22Rv1 (cell line): ENCODE data around the gene RPL7A.
A peak's percentile ranks its signal among the peaks of the same experiment; 100 is the strongest.

ENCODE experiments used
- H3K27ac ChIP-seq: fragments of 450-650 bp; 2 replicates; pipeline ENCODE4 v1.5.1; 2017
- CTCF ChIP-seq: fragments of 450-650 bp; IDR thresholded peaks from 2 replicates; pipeline ENCODE4 v1.5.1; 2017; ENCODE audit warnings: mild to moderate bottlenecking
- ZFX ChIP-seq: fragments of 450-650 bp; IDR thresholded peaks from 2 replicates; pipeline ENCODE4 v1.6.1; 2017; ENCODE audit warnings: antibody characterized with exemption, borderline replicate concordance

Gene RPL7A

GRCh38 chr9:133331221-133331620, 16.8 kb upstream of the RPL7A start:
- TF ChIP-seq CTCF (no peak), ZFX (no peak)
- no peak overlapping the region for H3K27ac ChIP-seq

GRCh38 chr9:133331641-133332380, 16.2 kb upstream of the RPL7A start:
- H3K27ac ChIP-seq = no peak overlapping the region
- TF ChIP-seq CTCF (no peak), ZFX (no peak)

GRCh38 chr9:133332381-133332730, 15.7 kb upstream of the RPL7A start:
- TF ChIP-seq ZFX (no peak), CTCF (no peak)
- no peak overlapping the region for H3K27ac ChIP-seq

- H3K27ac ChIP-seq = no peak overlapping the region
- TF ChIP-seq CTCF (no peak), ZFX (no peak)
These were observed 15.0 kb upstream of the RPL7A start for GRCh38 chr9:133333011-133333410.

- H3K27ac ChIP-seq = no peak overlapping the region
- TF ChIP-seq ZFX = no peak
- no peak for TF ChIP-seq CTCF
These were observed 14.5 kb upstream of the RPL7A start for GRCh38 chr9:133333566-133333965.

- TF ChIP-seq ZFX (no peak), CTCF (no peak)
- H3K27ac ChIP-seq = no peak overlapping the region
These were observed 13.9 kb upstream of the RPL7A start for GRCh38 chr9:133334161-133334560.

- H3K27ac ChIP-seq = peak overlapping the region; percentile 85; the same call in 1 of the 2 replicates
These were observed 13.1 kb upstream of the RPL7A start for GRCh38 chr9:133334888-133335287.
